ENCODE results near the gene GPR83.
A peak's percentile ranks its signal among the peaks of the same experiment; 100 is the strongest.

GPR83 gene

GRCh38 chr11:94328587-94329080 lies 72.6 kb downstream of the GPR83 start:
- H3K4me3 ChIP-seq (ENCODE audit: low read length in 2 of 2), result no peak overlapping the region
- no peak overlapping the region for H4K91ac ChIP-seq (ENCODE audit: low read depth, low read length, poor library complexity)
- H2BK5ac ChIP-seq (ENCODE audit: low read length), result no peak overlapping the region
- no peak overlapping the region for H2AFZ ChIP-seq (ENCODE audit: low read length)
- H3K4ac ChIP-seq (ENCODE audit: low read length), result no peak overlapping the region
- no peak for DNase-seq (ENCODE audit: low spot score)
- H4K8ac ChIP-seq (ENCODE audit: low read depth, low read length), result peak overlapping the region; percentile 65
- no peak overlapping the region for H2AK5ac ChIP-seq (ENCODE audit: low read depth, low read length)
- no peak overlapping the region for H3K14ac ChIP-seq (ENCODE audit: low read length)
- no peaks in the 10 kb centered on the region for H3K36me3 ChIP-seq (replicated peaks in 1 of 2; ENCODE audit: control insufficient read depth in 2 of 2, insufficient read depth in 2 of 2, low read length in 2 of 2)
- no peaks in the 10 kb centered on the region for H3K4me1 ChIP-seq (ENCODE audit: control insufficient read depth in 2 of 2, insufficient read depth in 1 of 2, low read depth in 1 of 2, low read length in 2 of 2)
- WGBS, 2 donors (ENCODE audit: extremely low coverage in 2 of 2, insufficient read length in 2 of 2, insufficient replicate concordance in 1 of 2), result no CpG with 5 or more reads among the region's 6 CpGs
- H3K9ac ChIP-seq (ENCODE audit: low read depth, low read length, poor library complexity), result peak overlapping the region; percentile 70
- H2BK120ac ChIP-seq (ENCODE audit: low read depth, low read length), result no peak overlapping the region
- peaks cover 0 to 2% (median 0%) of the 10 kb centered on the region in 3 experiments for H3K27me3 ChIP-seq (ENCODE audit: control insufficient read depth in 3 of 3, insufficient read depth in 3 of 3, low read depth in 1 of 3, low read length in 3 of 3)
- peaks cover 3% of the 10 kb centered on the region for H3K79me1 ChIP-seq (ENCODE audit: low read depth, low read length)
- H3K23ac ChIP-seq (ENCODE audit: low read depth, low read length, poor library complexity), result peak overlapping the region; percentile 55
- H2BK15ac ChIP-seq (ENCODE audit: low read length), result no peak overlapping the region
- no peaks in the 10 kb centered on the region for H3K9me3 ChIP-seq (replicated peaks in 1 of 2; ENCODE audit: control insufficient read depth in 2 of 2, insufficient read depth in 1 of 2, low read depth in 1 of 2, low read length in 2 of 2)
- no peak overlapping the region for H2BK12ac ChIP-seq (ENCODE audit: low read length)
- H3K4me2 ChIP-seq (ENCODE audit: insufficient read depth, low read length, poor library complexity, severe bottlenecking), result no peak overlapping the region
- no peak overlapping the region for H3K27ac ChIP-seq (replicated peaks; ENCODE audit: low read length)
- no peak overlapping the region for H3K18ac ChIP-seq (ENCODE audit: low read length)

Measured in neuronal stem cell (in vitro differentiated cells).